ACC112 (cell line): Measurements from ENCODE around the gene GAR1.
"Not testable (repeated sequence)": the region's sequence is repeated elsewhere in the genome, so short reads cannot be mapped to it uniquely, and the experiment has no call there.

ENCODE experiments used
- H2AFZ ChIP-seq: fragments of 200-600 bp; sonication (generic); one replicate; pipeline ENCODE4 v1.6.0; 2017; ENCODE audit warnings: antibody characterized with exemption, low read length; ENCODE audit not compliant: unreplicated experiment
- H3K27ac ChIP-seq: fragments of 200-600 bp; sonication (generic); 2 replicates; pipeline ENCODE4 v1.5.1; 2014; ENCODE audit warnings: low read depth, mild to moderate bottlenecking, antibody characterized with exemption, low read length, moderate library complexity
- H3K27me3 ChIP-seq: fragments of 200-600 bp; sonication (generic); 2 replicates; pipeline ENCODE4 v1.6.1; 2014; ENCODE audit warnings: mild to moderate bottlenecking, antibody characterized with exemption, low read length, moderate library complexity, mixed read lengths; ENCODE audit not compliant: insufficient read depth
- H3K36me3 ChIP-seq: fragments of 200-600 bp; sonication (generic); 2 replicates; pipeline ENCODE4 v1.6.1; 2016; ENCODE audit warnings: mild to moderate bottlenecking, antibody characterized with exemption, low read length, moderate library complexity, mixed read lengths; ENCODE audit not compliant: insufficient read depth
- H3K4me1 ChIP-seq: fragments of 200-600 bp; sonication (generic); one replicate; pipeline ENCODE4 v1.6.1; 2016; ENCODE audit warnings: low read length, mixed read lengths; ENCODE audit not compliant: insufficient read depth, unreplicated experiment, control insufficient read depth
- H3K4me3 ChIP-seq: fragments of 200-600 bp; sonication (generic); 2 replicates; pipeline ENCODE4 v1.5.1; 2014; ENCODE audit warnings: mild to moderate bottlenecking, low read depth, low read length
- H3K79me2 ChIP-seq: fragments of 200-600 bp; sonication (generic); one replicate; pipeline ENCODE4 v1.6.0; 2016; ENCODE audit warnings: low read length; ENCODE audit not compliant: control insufficient read depth, unreplicated experiment, insufficient read depth

Gene GAR1

DNA sequence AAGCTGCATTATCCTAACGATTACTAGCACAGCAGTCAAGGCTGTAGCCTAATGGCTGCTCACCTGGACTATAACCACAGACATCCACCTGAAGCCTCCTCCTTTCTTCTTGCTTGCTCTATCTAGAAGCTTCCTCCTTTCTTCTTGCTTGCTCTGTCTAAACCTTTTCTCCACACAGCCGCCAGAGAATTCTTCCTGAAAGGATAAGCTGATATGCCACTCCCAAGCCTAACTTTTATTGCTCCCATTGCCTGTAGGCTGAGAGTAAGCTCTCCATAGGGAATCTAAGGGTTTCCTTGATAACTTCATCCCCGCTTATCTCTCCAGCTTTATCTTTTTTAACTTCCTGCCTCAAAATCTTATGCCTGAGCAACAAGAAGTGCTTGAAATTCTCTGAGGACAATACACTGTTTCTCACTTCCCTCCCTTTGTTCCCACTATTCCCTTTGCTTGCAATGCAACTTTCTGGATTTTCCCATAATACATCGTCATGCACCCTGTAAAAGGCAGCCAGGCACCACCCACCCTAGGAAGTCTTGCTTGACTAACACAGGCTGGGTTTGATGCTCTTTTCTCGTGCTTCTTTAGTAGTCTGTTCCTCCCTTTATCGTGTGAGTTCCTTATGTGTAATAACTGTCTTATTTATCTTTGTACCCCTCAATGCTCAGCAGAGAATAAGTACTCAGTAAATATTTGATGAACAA is 31.0 kb downstream of the GAR1 start:
- Histone ChIP-seq H3K4me3 (no peak overlapping the region), H2AFZ (no peak overlapping the region), H3K4me1 (no peaks in the 10 kb centered on the region), H3K79me2 (no peaks in the 10 kb centered on the region), H3K36me3 (no peaks in the 10 kb centered on the region), H3K27ac (no peak overlapping the region), H3K27me3 (peaks cover 6% of the 10 kb centered on the region; the same call in 1 of the 2 replicates)

DNA sequence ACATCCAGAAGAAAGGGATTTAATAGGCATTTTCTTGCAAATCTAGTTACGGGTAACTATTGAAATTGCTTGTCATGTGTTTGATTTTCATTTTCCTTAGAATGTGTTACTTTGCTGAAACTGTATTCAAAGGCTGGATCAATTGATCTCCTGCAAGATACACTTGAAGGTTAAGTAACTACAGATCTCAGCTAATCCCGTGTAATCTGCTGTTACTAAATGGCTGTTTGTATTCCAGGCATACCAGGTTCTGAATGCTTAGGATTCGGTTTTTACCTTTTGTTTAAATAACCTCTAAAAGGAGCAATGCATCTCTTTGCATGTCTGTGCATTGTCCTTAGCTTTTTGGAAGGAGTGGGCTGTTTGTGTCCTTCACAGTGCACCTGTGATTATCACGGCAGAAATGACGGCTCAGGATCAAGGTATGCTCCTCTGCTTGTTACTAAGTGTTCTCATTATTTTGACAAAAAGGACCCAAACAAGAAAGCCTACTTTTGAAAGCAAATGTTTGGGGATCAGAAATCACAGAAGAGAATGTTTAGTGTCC is 32.4 kb downstream of the GAR1 start, which contains the start of gene LRIT3:
TSS of gene LRIT3 (plus strand) at position 212 of the 547 bp plus-strand sequence. CDS start at position 307, 95 bp downstream.
- Histone ChIP-seq H3K27ac (no peak within 1 kb of the TSS), H3K36me3 (no peaks in the 10 kb centered on the region), H3K4me1 (no peaks in the 10 kb centered on the region), H2AFZ (no peak within 1 kb of the TSS), H3K4me3 (no peak within 1 kb of the TSS), H3K27me3 (peaks cover 6% of the 10 kb centered on the region; the same call in 1 of the 2 replicates), H3K79me2 (no peaks in the 10 kb centered on the region)

DNA sequence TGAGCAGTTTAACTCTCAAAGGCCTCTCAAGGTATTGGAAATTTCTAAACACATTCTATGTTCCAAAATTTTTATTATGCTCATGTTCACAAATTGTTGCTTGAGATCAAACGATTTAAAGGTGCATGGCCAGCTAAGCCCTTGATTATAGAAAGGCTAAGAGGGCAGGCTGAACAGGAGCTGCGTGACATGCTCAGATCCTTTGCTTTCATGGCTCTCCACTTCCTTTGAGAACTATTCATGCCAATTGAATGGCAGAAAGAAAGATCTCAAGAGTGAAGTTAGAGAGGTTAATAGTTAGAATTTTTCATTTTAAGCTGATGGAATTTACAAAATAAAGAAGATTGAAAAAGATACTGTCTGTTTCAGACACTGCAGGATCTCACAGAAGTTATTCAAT is 32.9 kb downstream of the GAR1 start:
- Histone ChIP-seq H3K79me2 (no peaks in the 10 kb centered on the region), H2AFZ (no peak overlapping the region), H3K27ac (no peak overlapping the region), H3K4me3 (no peak overlapping the region), H3K27me3 (peaks cover 6% of the 10 kb centered on the region; the same call in 1 of the 2 replicates), H3K36me3 (no peaks in the 10 kb centered on the region), H3K4me1 (no peaks in the 10 kb centered on the region)

DNA sequence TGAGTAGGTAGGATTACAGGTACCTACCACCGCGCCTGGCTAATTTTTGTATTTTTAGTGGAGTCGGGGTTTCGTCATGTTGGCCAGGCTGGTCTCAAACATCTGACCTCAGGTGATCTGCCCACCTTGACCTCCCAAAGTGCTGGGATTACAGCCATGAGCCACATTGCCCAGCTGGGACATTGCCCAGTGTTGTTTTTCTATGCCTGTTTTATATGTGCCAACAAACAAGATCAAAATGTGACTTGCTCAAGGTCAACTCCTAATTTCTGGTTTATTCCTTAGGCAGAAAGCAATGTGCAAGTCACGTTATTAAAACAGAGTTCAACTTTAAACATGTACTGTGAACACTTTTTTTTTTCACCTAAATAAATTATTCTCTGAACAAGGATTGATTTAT is 35.0 kb downstream of the GAR1 start:
- H3K36me3 ChIP-seq = no peaks in the 10 kb centered on the region
- no peaks in the 10 kb centered on the region for H3K4me1 ChIP-seq
- no peaks in the 10 kb centered on the region for H3K79me2 ChIP-seq
- H3K4me3 ChIP-seq = no peak overlapping the region
- no peak overlapping the region for H3K27ac ChIP-seq
- H3K27me3 ChIP-seq = peaks cover 6% of the 10 kb centered on the region; the same call in 1 of the 2 replicates
- H2AFZ ChIP-seq = no peak overlapping the region

DNA sequence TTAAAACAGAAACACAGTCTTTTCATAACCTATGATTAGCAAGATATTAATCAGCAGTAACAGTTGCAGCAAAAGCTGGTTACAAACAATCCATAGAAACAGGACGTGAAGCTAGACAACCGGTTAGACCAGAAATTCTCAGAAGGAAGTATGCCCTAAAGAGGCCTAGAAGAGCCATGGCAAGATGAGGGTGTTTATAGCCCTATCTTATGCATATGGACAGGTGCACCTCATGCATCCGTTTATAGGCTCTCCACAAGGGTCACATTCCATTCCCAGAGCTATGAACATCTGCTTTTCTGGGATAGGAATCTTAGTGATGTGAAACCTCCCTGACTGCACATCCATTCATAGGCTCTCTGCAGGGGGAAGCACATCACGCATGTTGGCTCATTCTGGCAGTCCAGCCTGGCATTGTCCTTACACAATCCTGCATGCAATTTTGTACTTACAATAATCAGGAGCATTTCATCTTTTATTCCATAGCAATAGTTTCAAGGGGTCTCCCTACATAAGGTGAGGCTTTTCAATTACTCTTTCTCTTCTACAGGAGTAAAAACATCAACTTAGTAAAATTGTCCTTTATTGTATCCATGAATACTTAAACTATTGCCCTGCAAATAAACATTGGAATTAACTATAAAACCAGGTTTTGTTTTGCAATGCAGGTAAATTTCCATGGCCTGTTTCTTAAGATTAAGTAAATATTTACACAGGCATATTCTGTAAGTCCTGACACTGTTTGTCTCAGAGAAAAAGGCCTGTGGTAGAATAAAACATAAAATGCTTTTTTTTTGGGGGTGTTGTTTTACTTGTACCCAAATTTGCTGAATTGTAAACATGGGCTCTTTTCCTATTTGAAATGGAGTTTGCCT is 44.1 kb downstream of the GAR1 start:
- H3K79me2 ChIP-seq, H3K36me3 ChIP-seq, H3K27ac ChIP-seq, H2AFZ ChIP-seq, H3K27me3 ChIP-seq, H3K4me1 ChIP-seq, H3K4me3 ChIP-seq: not testable (repeated sequence)

DNA sequence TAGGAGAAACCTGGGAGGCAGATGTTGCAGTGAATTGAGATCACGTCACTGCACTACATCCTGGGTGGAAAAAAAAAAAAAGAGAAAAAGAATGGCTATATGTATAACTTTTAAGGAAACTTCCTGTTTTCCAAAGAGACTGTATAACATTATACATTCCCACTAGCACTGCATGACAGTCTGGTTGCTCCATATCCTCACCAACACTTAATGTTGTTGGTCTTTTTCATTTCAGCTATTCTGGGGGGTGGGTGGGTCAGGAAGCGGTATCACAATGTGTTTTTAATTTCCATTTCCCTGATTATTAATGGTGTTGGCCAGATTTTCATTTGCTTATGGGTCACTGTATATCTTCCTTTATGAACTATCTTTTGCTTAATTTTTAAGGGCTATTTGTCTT is 45.7 kb downstream of the GAR1 start:
- Histone ChIP-seq H3K79me2 (no peaks in the 10 kb centered on the region), H3K36me3 (no peaks in the 10 kb centered on the region), H3K27me3 (no peaks in the 10 kb centered on the region), H3K4me1 (no peaks in the 10 kb centered on the region), H3K4me3 (no peak overlapping the region), H2AFZ (no peak overlapping the region), H3K27ac (no peak overlapping the region)

DNA sequence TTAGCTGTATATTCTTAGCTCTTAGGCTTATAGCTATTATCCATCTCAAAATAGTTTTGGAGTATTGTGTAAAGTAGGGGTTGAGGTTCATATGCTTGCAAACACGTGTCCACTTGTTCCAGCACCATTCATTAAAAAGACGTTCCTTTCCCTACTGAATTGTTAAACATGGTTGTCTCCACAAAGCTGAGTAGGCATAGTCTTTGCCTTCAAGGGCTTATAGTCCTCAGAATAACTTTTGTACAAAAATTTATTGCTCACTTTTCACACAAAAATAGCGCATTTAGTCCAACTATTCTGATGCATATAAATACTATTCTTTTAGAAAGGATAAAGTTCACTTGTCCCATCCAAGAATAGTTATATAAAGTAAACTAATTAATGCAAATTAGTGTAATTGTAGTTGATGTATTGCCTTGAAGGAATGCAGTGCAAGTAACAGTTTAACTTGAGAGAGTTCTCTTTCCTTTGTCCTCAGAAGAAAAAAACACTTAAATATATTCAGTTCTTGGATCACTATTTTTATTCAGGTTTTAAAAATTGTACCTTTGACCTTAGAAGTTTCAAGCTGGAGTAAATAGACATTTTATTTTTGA is 46.5 kb downstream of the GAR1 start:
- Histone ChIP-seq H3K36me3 (no peaks in the 10 kb centered on the region), H3K4me1 (no peaks in the 10 kb centered on the region), H3K4me3 (no peak overlapping the region), H3K27me3 (no peaks in the 10 kb centered on the region), H3K79me2 (no peaks in the 10 kb centered on the region), H3K27ac (no peak overlapping the region), H2AFZ (no peak overlapping the region)

DNA sequence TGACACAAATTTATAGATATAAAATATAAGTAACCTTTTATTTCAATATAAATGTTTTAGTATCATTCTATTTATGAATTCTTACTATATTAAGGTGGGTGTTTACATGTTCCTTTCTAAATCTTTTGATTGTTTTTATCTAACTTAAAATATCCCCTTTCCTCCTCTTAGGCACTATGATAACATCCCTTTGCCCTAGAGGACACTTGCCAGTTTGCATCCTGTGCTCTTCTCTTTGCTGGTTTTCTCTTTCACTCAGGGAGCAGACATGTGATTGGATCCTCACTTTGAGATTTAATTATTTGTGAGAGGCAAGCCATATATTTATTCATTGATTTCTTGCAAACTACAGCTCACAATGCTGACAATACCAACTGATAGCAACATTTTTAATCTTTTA is 48.6 kb downstream of the GAR1 start:
- no peaks in the 10 kb centered on the region for H3K79me2 ChIP-seq
- H2AFZ ChIP-seq = no peak overlapping the region
- no peaks in the 10 kb centered on the region for H3K27me3 ChIP-seq

DNA sequence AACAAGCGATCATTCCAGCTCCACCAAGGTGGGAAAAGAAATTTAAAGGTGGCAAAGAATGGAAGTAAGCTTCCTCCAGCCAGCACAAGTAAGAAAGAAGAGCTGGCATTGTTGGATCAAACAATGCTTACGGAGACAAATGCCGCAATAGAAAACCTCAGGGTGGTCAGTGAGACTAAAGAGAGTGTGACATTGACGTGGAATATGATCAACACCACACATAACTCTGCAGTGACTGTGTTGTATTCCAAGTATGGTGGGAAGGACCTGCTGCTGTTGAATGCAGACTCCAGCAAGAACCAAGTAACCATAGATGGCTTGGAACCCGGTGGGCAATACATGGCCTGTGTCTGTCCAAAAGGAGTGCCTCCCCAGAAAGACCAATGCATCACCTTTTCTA is 54.5 kb downstream of the GAR1 start:
- no peak overlapping the region for H3K27ac ChIP-seq
- no peak overlapping the region for H3K4me3 ChIP-seq
- H3K4me1 ChIP-seq = no peaks in the 10 kb centered on the region
- no peaks in the 10 kb centered on the region for H3K27me3 ChIP-seq
- no peak overlapping the region for H2AFZ ChIP-seq
- H3K36me3 ChIP-seq = no peaks in the 10 kb centered on the region
- no peaks in the 10 kb centered on the region for H3K79me2 ChIP-seq

More for the DNA sequence above, 48.6 kb downstream of the GAR1 start:
- no peak overlapping the region for H3K27ac ChIP-seq
- H3K4me1 ChIP-seq = no peaks in the 10 kb centered on the region
- no peaks in the 10 kb centered on the region for H3K36me3 ChIP-seq
- no peak overlapping the region for H3K4me3 ChIP-seq

DNA sequence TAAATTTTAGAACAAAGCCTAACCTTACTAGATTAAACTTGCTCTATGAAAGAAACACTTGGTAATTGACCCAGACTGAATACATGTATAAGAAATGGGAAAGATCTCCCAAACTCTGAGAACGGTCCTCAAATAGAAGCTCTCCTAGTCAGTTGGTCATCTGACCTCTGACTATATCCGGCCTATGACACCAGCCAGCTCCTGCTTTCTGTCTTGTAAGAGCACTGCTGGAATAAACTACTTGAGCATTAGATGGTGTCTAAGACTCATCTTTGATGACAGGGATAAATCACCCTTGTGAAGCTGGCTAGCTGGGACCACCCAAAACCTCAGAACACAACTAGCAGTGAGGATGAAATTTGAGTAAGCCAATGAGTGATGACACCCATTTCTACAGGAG is 56.5 kb downstream of the GAR1 start:
- Histone ChIP-seq H3K4me1 (no peaks in the 10 kb centered on the region), H3K79me2 (no peaks in the 10 kb centered on the region), H3K27ac (no peak overlapping the region), H3K27me3 (no peaks in the 10 kb centered on the region), H3K4me3 (no peak overlapping the region), H2AFZ (no peak overlapping the region), H3K36me3 (no peaks in the 10 kb centered on the region)
